Endothelial cell of umbilical vein (primary cell): ENCODE data around the gene CUX1. TPM values are rescaled to one million over a fixed set of nuclear protein-coding genes. Genes with fewer than 3 reads are reported as not detected.

Experiments used
- BruUV-seq: library from RNA; stranded (reverse); fragments of 400-500 nt; replicated peaks from 2 replicates; lab custom pipeline; 2021; lab: Mats Ljungman, UMichigan
- CTCF ChIA-PET: fragments of 300-600, 350-600 bp; sonication (Branson Sonifier 250); formaldehyde crosslinking; loops from one replicate; lab custom pipeline; 2021; ENCODE audit warnings: antibody characterized with exemption, inconsistent platforms; lab: Charles Lee
- POLR2A ChIA-PET: fragments of 300-600, 350-600 bp; sonication (Branson Sonifier 250); formaldehyde crosslinking; loops from one replicate; lab custom pipeline; 2021; ENCODE audit warnings: antibody characterized with exemption, inconsistent platforms; lab: Charles Lee
- DNase-seq: peaks from one replicate; pipeline ENCODE4 v3.0.0-alpha.2; 2011; ENCODE audit warnings: low read depth, low spot score
- FAIRE-seq: peaks from 2 replicates; lab custom pipeline; 2011; peaks lifted over from hg19 to GRCh38; lab: Jason Lieb, UNC
- H2AFZ ChIP-seq: 2 replicates; pipeline ENCODE4 v1.6.0; 2012; ENCODE audit warnings: low read depth, low read length, control low read depth, inconsistent platforms
- H3K27ac ChIP-seq: 2 replicates; pipeline ENCODE4 v1.5.1; 2011; ENCODE audit warnings: low read depth, mild to moderate bottlenecking, control low read depth, low read length, moderate library complexity; ENCODE audit not compliant: insufficient read depth
- H3K27me3 ChIP-seq, 2 experiments: 2 replicates each; pipeline versions ENCODE4 v1.6.0 to v1.6.1; 2011; ENCODE audit warnings: low read length in 2 of 2, mixed read lengths in 1 of 2; ENCODE audit not compliant: control insufficient read depth in 2 of 2, insufficient read depth in 2 of 2
- H3K36me3 ChIP-seq, 2 experiments: 2 replicates in 1 of 2; 3 replicates in 1 of 2; pipeline ENCODE4 v1.5.1; 2011; ENCODE audit warnings: low read length in 2 of 2, mild to moderate bottlenecking in 1 of 2, moderate library complexity in 1 of 2; ENCODE audit not compliant: control insufficient read depth in 2 of 2, insufficient read depth in 2 of 2; ENCODE audit errors: extremely low read depth in 1 of 2
- H3K4me1 ChIP-seq: 3 replicates; pipeline ENCODE4 v1.5.1; 2011; ENCODE audit warnings: mild to moderate bottlenecking, low read length; ENCODE audit not compliant: control insufficient read depth, insufficient read depth; ENCODE audit errors: extremely low read depth
- H3K4me2 ChIP-seq: 2 replicates; pipeline ENCODE4 v1.6.1; 2011; ENCODE audit warnings: low read length, control low read depth, mixed read lengths; ENCODE audit not compliant: insufficient read depth
- H3K4me3 ChIP-seq, 3 experiments: fragments of 200-600 bp in 1 of 3; sonication (generic), shearing (Covaris generic) in 1 of 3; replicated peaks in 1 of 3; 2 replicates each; pipeline ENCODE4 v1.5.1; 2011 to 2016; ENCODE audit warnings: control low read depth in 3 of 3, low read length in 3 of 3, mild to moderate bottlenecking in 2 of 3, inconsistent platforms in 1 of 3, low read depth in 1 of 3, moderate library complexity in 1 of 3; ENCODE audit not compliant: insufficient read depth in 1 of 3
- H3K79me2 ChIP-seq: 2 replicates; pipeline ENCODE4 v1.6.0; 2012; ENCODE audit warnings: low read length, inconsistent platforms; ENCODE audit not compliant: control insufficient read depth, insufficient read depth
- H3K9ac ChIP-seq: replicated peaks from 2 replicates; pipeline ENCODE3; 2011; ENCODE audit warnings: low read length, control low read depth; ENCODE audit not compliant: insufficient read depth; ENCODE audit errors: extremely low read depth
- H3K9me1 ChIP-seq: replicated peaks from 3 replicates; pipeline ENCODE4 v1.6.0; 2011; ENCODE audit warnings: mild to moderate bottlenecking, low read length; ENCODE audit not compliant: control insufficient read depth, insufficient read depth; ENCODE audit errors: extremely low read depth
- H3K9me3 ChIP-seq: replicated peaks from 2 replicates; pipeline ENCODE4 v1.5.1; 2012; ENCODE audit warnings: low read length, inconsistent platforms; ENCODE audit not compliant: control insufficient read depth, insufficient read depth
- H4K20me1 ChIP-seq: replicated peaks from 2 replicates; pipeline ENCODE3; 2011; ENCODE audit warnings: mild to moderate bottlenecking, low read length; ENCODE audit not compliant: control insufficient read depth, insufficient read depth; ENCODE audit errors: extremely low read depth
- CTCF ChIP-seq, 2 donors: IDR thresholded peaks; 1 replicate in 1 of 2; 2 replicates in 1 of 2; pipeline ENCODE4 v1.5.1; 2011; ENCODE audit warnings: low read length in 2 of 2, mild to moderate bottlenecking in 2 of 2, moderate library complexity in 2 of 2, control low read depth in 1 of 2, inconsistent platforms in 1 of 2, low read depth in 1 of 2; ENCODE audit not compliant: insufficient read depth in 1 of 2; ENCODE audit errors: extremely low read depth in 1 of 2
- EZH2 ChIP-seq: IDR thresholded peaks from 2 replicates; pipeline ENCODE4 v1.6.1; 2012; ENCODE audit warnings: borderline replicate concordance, low read depth, mild to moderate bottlenecking, moderate library complexity, low read length, inconsistent platforms; ENCODE audit not compliant: severe bottlenecking
- FOS ChIP-seq: IDR thresholded peaks from 2 replicates; pipeline ENCODE4 v1.6.1; 2011; ENCODE audit warnings: mild to moderate bottlenecking, low read length, moderate library complexity, borderline replicate concordance; ENCODE audit not compliant: insufficient read depth
- GATA2 ChIP-seq: IDR thresholded peaks from 2 replicates; pipeline ENCODE4 v1.7.0; 2011; ENCODE audit warnings: low read depth, mild to moderate bottlenecking, moderate library complexity, mixed read lengths, low read length; ENCODE audit not compliant: insufficient read length, insufficient read depth
- JUN ChIP-seq: IDR thresholded peaks from 2 replicates; pipeline ENCODE4 v1.6.1; 2011; ENCODE audit warnings: borderline replicate concordance, low read depth; ENCODE audit not compliant: insufficient read length, insufficient read depth
- MAX ChIP-seq: IDR thresholded peaks from 2 replicates; pipeline ENCODE4 v1.6.1; 2011; ENCODE audit not compliant: insufficient read depth, insufficient read length
- MYC ChIP-seq: IDR thresholded peaks from one replicate; pipeline ENCODE4 v1.6.1; 2011; ENCODE audit warnings: mild to moderate bottlenecking, low read depth, low read length
- POLR2A ChIP-seq: IDR thresholded peaks from 2 replicates; pipeline ENCODE4 v1.6.1; 2012; ENCODE audit warnings: low read depth, mild to moderate bottlenecking, control low read depth, low read length
- POLR2AphosphoS5 ChIP-seq: IDR thresholded peaks from 2 replicates; pipeline ENCODE4 v1.6.1; 2012; ENCODE audit warnings: low read depth, mild to moderate bottlenecking, control low read depth, low read length, moderate library complexity; ENCODE audit not compliant: insufficient read depth
- dilution Hi-C: fragments of 300-500 bp; cut with MboI; formaldehyde crosslinking; loops from one replicate; pipeline ENCODE4 v1.15.0; 2019; ENCODE audit warnings: low sequenced_read_pairs; ENCODE audit not compliant: extremely low pct_ligation_motif_present
- intact Hi-C: fragments of 100-400 bp; cut with micrococcal nuclease; formaldehyde crosslinking; loops from one replicate; pipeline ENCODE4 v1.10.0; 2022
- polyA plus RNA-seq, 4 experiments: library from polyadenylated mRNA; depleted of rRNA in 3 of 4; stranded (reverse) in 3 of 4; unstranded in 1 of 4; fragments of >200 nt; gene quantifications; 2 replicates each; pipeline versions ENCODE4 v1.2.1 to v1.2.3, GENCODE V29; 2011 to 2012; ENCODE audit warnings: missing spikeins in 1 of 4
- total RNA-seq: library from RNA; stranded (reverse); gene quantifications from 2 replicates; pipeline ENCODE4 v1.2.3, GENCODE V29; 2021

The CUX1 gene
- total and polyA plus RNA-seq, 2 donors (not counting 3 experiments of a cell fraction or from before 2014, with no cell fraction given), result 13.8 to 49.8 TPM

- no peaks in the 10 kb centered on the region for H3K9me1 ChIP-seq
- ChIA-PET CTCF (no interaction called here), POLR2A (no interaction called here)
- no peaks in the 10 kb centered on the region for H3K79me2 ChIP-seq
- no peak overlapping the region for H3K4me2 ChIP-seq
- H3K27ac ChIP-seq, result no peak overlapping the region
- no peak overlapping the region for H3K4me3 ChIP-seq
- no peaks in the 10 kb centered on the region for H3K9me3 ChIP-seq
- intact Hi-C loops (no loop called here), dilution Hi-C loops (no loop called here)
- DNase-seq (no peak), FAIRE-seq (no peak)
- H3K27me3 ChIP-seq, result no peaks in the 10 kb centered on the region
- no TSS peak for BruUV-seq
- no peak overlapping the region for H2AFZ ChIP-seq
- H3K36me3 ChIP-seq, result peaks cover 0 to 2% of the 10 kb centered on the region in 2 experiments
- no peaks in the 10 kb centered on the region for H4K20me1 ChIP-seq
- no peak overlapping the region for H3K9ac ChIP-seq
- no peak for TF ChIP-seq POLR2A
- TF ChIP-seq EZH2, result no peak
- no peak for TF ChIP-seq MAX
- TF ChIP-seq GATA2, result no peak
- TF ChIP-seq MYC, result no peak
- TF ChIP-seq FOS, result no peak
- TF ChIP-seq POLR2AphosphoS5, result no peak
- TF ChIP-seq CTCF (IDR thresholded peaks at IDR 0.05; ENCODE audit: extremely low read depth in 1 of 2, insufficient read depth in 1 of 2, low read depth in 1 of 2, low read length in 2 of 2), result no peak
- TF ChIP-seq JUN, result no peak
- H3K4me1 ChIP-seq, result no peaks in the 10 kb centered on the region
Observed at GRCh38 chr7:102248456-102249395, 431.3 kb downstream of the CUX1 start.
